Liver (tissue), 9 donors: ENCODE results near the gene TBL1XR1. TPM values are rescaled to one million over a fixed set of nuclear protein-coding genes. Genes with fewer than 3 reads are reported as not detected.
A peak's percentile ranks its signal among the peaks of the same experiment; 100 is the strongest.

Experiments
- DNase-seq: peaks from one replicate; pipeline ENCODE4 v3.0.0-alpha.2; 2017; ENCODE audit warnings: low spot score
- H3K27ac ChIP-seq, 2 donors: one replicate each; pipeline ENCODE4 v1.7.0; 2013; ENCODE audit warnings: inconsistent platforms in 2 of 2, low read length in 2 of 2, control low read depth in 1 of 2, low read depth in 1 of 2, mild to moderate bottlenecking in 1 of 2
- H3K27me3 ChIP-seq, 4 donors: one replicate each; pipeline versions ENCODE4 v1.6.1 to v1.7.0; 2013; ENCODE audit warnings: low read length in 3 of 4, inconsistent platforms in 1 of 4, mild to moderate bottlenecking in 1 of 4, moderate library complexity in 1 of 4; ENCODE audit not compliant: control insufficient read depth in 4 of 4, insufficient read depth in 4 of 4
- H3K36me3 ChIP-seq, 4 donors: one replicate each; pipeline versions ENCODE4 v1.6.1 to v1.7.0; 2013; ENCODE audit warnings: low read length in 3 of 4, mild to moderate bottlenecking in 3 of 4, low read depth in 1 of 4, moderate library complexity in 1 of 4; ENCODE audit not compliant: control insufficient read depth in 4 of 4, insufficient read depth in 3 of 4
- H3K4me1 ChIP-seq, 4 donors: one replicate each; pipeline versions ENCODE4 v1.6.1 to v1.7.0; 2013; ENCODE audit warnings: low read length in 3 of 4, mild to moderate bottlenecking in 3 of 4, moderate library complexity in 1 of 4; ENCODE audit not compliant: control insufficient read depth in 4 of 4, insufficient read depth in 4 of 4
- H3K4me3 ChIP-seq, 3 donors: one replicate each; pipeline versions ENCODE4 v1.6.1 to v1.7.0; 2013; ENCODE audit warnings: low read length in 3 of 3, control low read depth in 1 of 3, low read depth in 1 of 3, mild to moderate bottlenecking in 1 of 3
- H3K9ac ChIP-seq, 2 donors: one replicate each; pipeline ENCODE4 v1.7.0; 2013; ENCODE audit warnings: low read length in 2 of 2, mild to moderate bottlenecking in 2 of 2, moderate library complexity in 2 of 2, control low read depth in 1 of 2, low read depth in 1 of 2
- H3K9me3 ChIP-seq, 4 donors: one replicate each; pipeline versions ENCODE4 v1.6.1 to v1.7.0; 2013; ENCODE audit warnings: low read length in 3 of 4; ENCODE audit not compliant: control insufficient read depth in 4 of 4
- ATF3 ChIP-seq: IDR thresholded peaks from 2 replicates; pipeline ENCODE4 v1.6.1; 2016; ENCODE audit warnings: antibody characterized with exemption
- CTCF ChIP-seq: fragments of 150-350 bp; IDR thresholded peaks from 2 replicates; pipeline ENCODE4 v1.5.1; 2017; ENCODE audit warnings: improper control_type of control experiment, low read depth, low read length; ENCODE audit not compliant: missing input control
- EGR1 ChIP-seq, 2 donors: IDR thresholded peaks; 2 replicates each; pipeline ENCODE4 v1.6.1; 2016 to 2018; ENCODE audit warnings: antibody characterized with exemption in 2 of 2, low read depth in 2 of 2
- FOXA1 ChIP-seq: IDR thresholded peaks from 2 replicates; pipeline ENCODE4 v1.6.1; 2016; ENCODE audit warnings: antibody characterized with exemption
- FOXA2 ChIP-seq: IDR thresholded peaks from 2 replicates; pipeline ENCODE4 v1.6.1; 2016; ENCODE audit warnings: antibody characterized with exemption
- GABPA ChIP-seq, 2 donors: IDR thresholded peaks in 1 of 2; conservative IDR thresholded peaks in 1 of 2; 2 replicates each; pipeline ENCODE4 v1.6.1; 2016; ENCODE audit warnings: antibody characterized with exemption in 2 of 2, mild to moderate bottlenecking in 1 of 2, moderate library complexity in 1 of 2
- HNF4A ChIP-seq, 2 donors: conservative IDR thresholded peaks; 2 replicates each; pipeline ENCODE4 v1.6.1; 2016; ENCODE audit warnings: antibody characterized with exemption in 2 of 2, mild to moderate bottlenecking in 2 of 2
- HNF4G ChIP-seq: IDR thresholded peaks from 2 replicates; pipeline ENCODE4 v1.6.1; 2016; ENCODE audit warnings: antibody characterized with exemption
- JUND ChIP-seq, 2 donors: IDR thresholded peaks; 2 replicates each; pipeline ENCODE4 v1.6.1; 2016; ENCODE audit warnings: antibody characterized with exemption in 2 of 2
- MAX ChIP-seq: IDR thresholded peaks from 2 replicates; pipeline ENCODE4 v1.6.1; 2016; ENCODE audit warnings: antibody characterized with exemption
- NR2F2 ChIP-seq: IDR thresholded peaks from 2 replicates; pipeline ENCODE4 v1.6.1; 2016; ENCODE audit warnings: antibody characterized with exemption
- RAD21 ChIP-seq, 2 donors: IDR thresholded peaks; 2 replicates each; pipeline ENCODE4 v1.6.1; 2016; ENCODE audit warnings: antibody characterized with exemption in 2 of 2, mild to moderate bottlenecking in 2 of 2
- RXRA ChIP-seq, 2 donors: IDR thresholded peaks; 2 replicates each; pipeline ENCODE4 v1.6.1; 2017 to 2018; ENCODE audit warnings: antibody characterized with exemption in 2 of 2, mild to moderate bottlenecking in 1 of 2
- TAF1 ChIP-seq: conservative IDR thresholded peaks from 2 replicates; pipeline ENCODE4 v1.6.1; 2016; ENCODE audit warnings: antibody characterized with exemption, mild to moderate bottlenecking
- YY1 ChIP-seq: IDR thresholded peaks from 2 replicates; pipeline ENCODE4 v1.6.1; 2016; ENCODE audit warnings: antibody characterized with exemption, mild to moderate bottlenecking
- ZBTB33 ChIP-seq: IDR thresholded peaks from 2 replicates; pipeline ENCODE4 v1.6.1; 2016; ENCODE audit warnings: antibody characterized with exemption
- WGBS: extraction: QIAGEN DNeasy Blood & Tissue Kit; methylation state at CpG from one replicate; pipeline ENCODE4 v1.1.7; 2013; 5-methylcytosine and 5-hydroxymethylcytosine counted together
- polyA plus RNA-seq, 2 donors: library from polyadenylated mRNA; stranded (reverse) in 1 of 2; unstranded in 1 of 2; fragments of 200-250 nt in 1 of 2; fragments of >200 nt in 1 of 2; fragmentation: Nextera tagmentation in 1 of 2; extraction: Ambion mirVana in 1 of 2; gene quantifications; one replicate each; pipeline versions ENCODE4 v1.2.1 to v1.2.3, GENCODE V29; 2013 to 2015
- total RNA-seq, 2 donors: library from RNA; depleted of rRNA; stranded (reverse); fragments of >200 nt; gene quantifications; one replicate each; pipeline ENCODE4 v1.2.3, GENCODE V29; 2014
- TF ChIP-seq, protein P1 (sequence below): IDR thresholded peaks from 2 replicates; pipeline ENCODE4 v1.6.1; 2016; ENCODE audit warnings: antibody characterized with exemption, mild to moderate bottlenecking
- donor health status: healthy.
- donor health status: healthy.
- donor health status: healthy.
- donor health status: healthy.
- donor health status: healthy.

Gene TBL1XR1
- total RNA-seq (10 to 100 TPM; 48.0 to 65.9 TPM), polyA plus RNA-seq (10 to 100 TPM; 10.3 to 18.4 TPM)

- WGBS: 2% methylated on average over 92 of the region's 93 CpGs
- peaks cover 3 to 18% (median 10%) of the 10 kb centered on the region in 4 donors for H3K4me1 ChIP-seq
- peak within 1 kb of the TSS; percentile 83 to 97 (median 86) for H3K4me3 ChIP-seq
- no peaks in the 10 kb centered on the region for H3K27me3 ChIP-seq
- H3K27ac ChIP-seq: peak within 1 kb of the TSS; percentile 92 to 95
- peak within 1 kb of the TSS; percentile 77 to 89 for H3K9ac ChIP-seq
- peak in 1 of 2 donors; percentile 33 for TF ChIP-seq RXRA (IDR thresholded peaks at IDR 0.05)
- TF ChIP-seq YY1: no peak
- peak; percentile 33 to 66 for TF ChIP-seq RAD21 (IDR thresholded peaks at IDR 0.05)
- peak; percentile 88 for DNase-seq
- no peaks in the 10 kb centered on the region for H3K36me3 ChIP-seq
- H3K9me3 ChIP-seq: no peaks in the 10 kb centered on the region
These were observed at the start of gene TBL1XR1 for GRCh38 chr3:177197041-177197726. TBL1XR1 (minus strand) TSS chr3:177197482; CDS start chr3:177064977, 132,505 bp downstream.

DNA sequence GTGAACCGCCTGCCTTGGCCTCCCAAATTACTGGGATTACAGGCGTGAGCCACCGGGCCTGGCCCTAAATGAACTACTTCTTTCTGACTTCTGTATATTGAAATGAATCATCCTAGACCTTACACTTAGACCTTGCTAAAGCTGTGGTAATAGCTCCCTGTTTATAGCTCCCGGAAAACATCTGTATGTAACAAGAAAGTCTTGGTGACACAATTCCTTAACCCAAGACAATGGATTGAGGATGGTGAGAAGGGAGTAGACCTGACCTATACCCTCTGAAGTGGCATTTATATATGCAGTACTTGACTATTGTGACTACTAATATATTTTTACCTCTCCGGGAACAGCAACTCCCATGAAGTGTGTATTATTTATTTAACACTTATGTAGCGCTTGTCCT lies 48.0 kb upstream of the TBL1XR1 start:
- H3K27ac ChIP-seq: no peak overlapping the region
- DNase-seq: no peak
- 93% methylated on average over 6 of the region's 6 CpGs for WGBS
- no peak overlapping the region for H3K4me3 ChIP-seq
- H3K4me1 ChIP-seq: peaks cover 0 to 3% (median 0%) of the 10 kb centered on the region in 4 donors
- TF ChIP-seq YY1 (no peak), NR2F2 (no peak), CTCF (no peak), HNF4A (conservative IDR thresholded peaks at IDR 0.05) (no peak), ATF3 (no peak), EGR1 (IDR thresholded peaks at IDR 0.05; ENCODE audit: low read depth in 2 of 2) (no peak), JUND (IDR thresholded peaks at IDR 0.05) (no peak), FOXA2 (no peak), HNF4G (no peak), ZBTB33 (no peak), MAX (no peak), TAF1 (no peak), GABPA (IDR thresholded peaks at IDR 0.05 in 1 of 2, conservative IDR thresholded peaks at IDR 0.05 in 1 of 2) (no peak), FOXA1 (no peak), RXRA (IDR thresholded peaks at IDR 0.05) (no peak)
- TF ChIP-seq, protein P1, sequence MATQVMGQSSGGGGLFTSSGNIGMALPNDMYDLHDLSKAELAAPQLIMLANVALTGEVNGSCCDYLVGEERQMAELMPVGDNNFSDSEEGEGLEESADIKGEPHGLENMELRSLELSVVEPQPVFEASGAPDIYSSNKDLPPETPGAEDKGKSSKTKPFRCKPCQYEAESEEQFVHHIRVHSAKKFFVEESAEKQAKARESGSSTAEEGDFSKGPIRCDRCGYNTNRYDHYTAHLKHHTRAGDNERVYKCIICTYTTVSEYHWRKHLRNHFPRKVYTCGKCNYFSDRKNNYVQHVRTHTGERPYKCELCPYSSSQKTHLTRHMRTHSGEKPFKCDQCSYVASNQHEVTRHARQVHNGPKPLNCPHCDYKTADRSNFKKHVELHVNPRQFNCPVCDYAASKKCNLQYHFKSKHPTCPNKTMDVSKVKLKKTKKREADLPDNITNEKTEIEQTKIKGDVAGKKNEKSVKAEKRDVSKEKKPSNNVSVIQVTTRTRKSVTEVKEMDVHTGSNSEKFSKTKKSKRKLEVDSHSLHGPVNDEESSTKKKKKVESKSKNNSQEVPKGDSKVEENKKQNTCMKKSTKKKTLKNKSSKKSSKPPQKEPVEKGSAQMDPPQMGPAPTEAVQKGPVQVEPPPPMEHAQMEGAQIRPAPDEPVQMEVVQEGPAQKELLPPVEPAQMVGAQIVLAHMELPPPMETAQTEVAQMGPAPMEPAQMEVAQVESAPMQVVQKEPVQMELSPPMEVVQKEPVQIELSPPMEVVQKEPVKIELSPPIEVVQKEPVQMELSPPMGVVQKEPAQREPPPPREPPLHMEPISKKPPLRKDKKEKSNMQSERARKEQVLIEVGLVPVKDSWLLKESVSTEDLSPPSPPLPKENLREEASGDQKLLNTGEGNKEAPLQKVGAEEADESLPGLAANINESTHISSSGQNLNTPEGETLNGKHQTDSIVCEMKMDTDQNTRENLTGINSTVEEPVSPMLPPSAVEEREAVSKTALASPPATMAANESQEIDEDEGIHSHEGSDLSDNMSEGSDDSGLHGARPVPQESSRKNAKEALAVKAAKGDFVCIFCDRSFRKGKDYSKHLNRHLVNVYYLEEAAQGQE: no peak
- H3K36me3 ChIP-seq: no peaks in the 10 kb centered on the region
- H3K9me3 ChIP-seq: no peaks in the 10 kb centered on the region
- H3K9ac ChIP-seq: no peak overlapping the region
- H3K27me3 ChIP-seq: no peaks in the 10 kb centered on the region
